ENCODE data around the gene SHFL.

The SHFL gene

GRCh38 chr19:10061717-10062310, 24.3 kb upstream of the SHFL start:
- CTCF ChIA-PET = no interaction called here
- Histone ChIP-seq H3K4me3 (ENCODE audit: low read depth, low read length) (no peak overlapping the region), H3K9me3 (ENCODE audit: control insufficient read depth, insufficient read depth, low read depth, low read length) (no peaks in the 10 kb centered on the region), H3K4me1 (ENCODE audit: control insufficient read depth, insufficient read depth, low read length) (no peaks in the 10 kb centered on the region), H3K27ac (ENCODE audit: extremely low read depth, low read depth, low read length) (no peak overlapping the region), H3K36me3 (ENCODE audit: control insufficient read depth in 2 of 2, insufficient read depth in 1 of 2, low read length in 2 of 2) (no peaks in the 10 kb centered on the region)
- TF ChIP-seq ZBTB44 (tag by site-specific recombination; IDR thresholded peaks at IDR 0.05) (no peak), GLIS2 (tag by site-specific recombination; IDR thresholded peaks at IDR 0.05) (no peak), REST (tag by site-specific recombination; IDR thresholded peaks at IDR 0.05) (peak; percentile 97)
- POLR2A ChIA-PET = no interaction called here

GRCh38 chr19:10068205-10068604, 17.9 kb upstream of the SHFL start:
- CTCF ChIA-PET = interaction anchor here (0.6 kb wide), 1 partner anchor 195 kb away, joined by 3 read pairs; no protein-coding TSS in a partner anchor
- POLR2A ChIA-PET = no interaction called here

More at GRCh38 chr19:10068205-10068604, 17.9 kb upstream of the SHFL start:
- H3K4me3 ChIP-seq (ENCODE audit: low read depth, low read length) = no peak overlapping the region
- no peak overlapping the region for H3K27ac ChIP-seq (ENCODE audit: extremely low read depth, low read depth, low read length)
- H3K36me3 ChIP-seq (ENCODE audit: control insufficient read depth in 2 of 2, insufficient read depth in 1 of 2, low read length in 2 of 2) = no peaks in the 10 kb centered on the region
- H3K4me1 ChIP-seq (ENCODE audit: control insufficient read depth, insufficient read depth, low read length) = no peaks in the 10 kb centered on the region
- H3K9me3 ChIP-seq (ENCODE audit: control insufficient read depth, insufficient read depth, low read depth, low read length) = no peaks in the 10 kb centered on the region
- TF ChIP-seq ZNF768 (tag by site-specific recombination; IDR thresholded peaks at IDR 0.05) = no peak
- no peak for TF ChIP-seq INSM2 (tag by site-specific recombination; IDR thresholded peaks at IDR 0.05)
- no peak for TF ChIP-seq ZNF146 (tag by site-specific recombination; IDR thresholded peaks at IDR 0.05)
- no peak for TF ChIP-seq ZNF48 (tag by site-specific recombination; IDR thresholded peaks at IDR 0.05)
- TF ChIP-seq ZNF248 (tag by site-specific recombination; IDR thresholded peaks at IDR 0.05) = no peak
- no peak for TF ChIP-seq ZNF701 (tag by site-specific recombination; IDR thresholded peaks at IDR 0.05)
- no peak for TF ChIP-seq PRDM10 (tag by site-specific recombination; IDR thresholded peaks at IDR 0.05)
- no peak for TF ChIP-seq ZNF175 (tag by site-specific recombination; IDR thresholded peaks at IDR 0.05)
- TF ChIP-seq ZNF621 (tag by site-specific recombination; IDR thresholded peaks at IDR 0.05) = no peak
- TF ChIP-seq ZNF449 (tag by site-specific recombination; IDR thresholded peaks at IDR 0.05) = no peak
- TF ChIP-seq ZNF350 (tag by site-specific recombination; IDR thresholded peaks at IDR 0.05) = no peak
- TF ChIP-seq ZNF501 (tag by site-specific recombination; IDR thresholded peaks at IDR 0.05) = no peak
- TF ChIP-seq ZNF2 (tag by site-specific recombination; IDR thresholded peaks at IDR 0.05) = no peak

All from HEK293 (cell line).